ENCODE data around the gene GDF7. TPM values are rescaled to one million over a fixed set of nuclear protein-coding genes. Genes with fewer than 3 reads are reported as not detected.

Gene GDF7
- total RNA-seq, 3 donors from 2014 or later, result under 0.01 to 0.15 (median under 0.01) TPM

- Histone ChIP-seq H3K9me3 (no peaks in the 10 kb centered on the region), H3K4me3 (no peak overlapping the region), H3K4me1 (peaks cover 4 to 7% of the 10 kb centered on the region in 2 donors), H3K27ac (no peak overlapping the region), H3K36me3 (no peaks in the 10 kb centered on the region), H3K27me3 (no peaks in the 10 kb centered on the region)
- intact Hi-C loops (cut with DNase I; ENCODE audit: low total_unique reads), result no loop called here
- no peak for DNase-seq (ENCODE audit: low spot score in 2 of 2)
- TF ChIP-seq POLR2A (IDR thresholded peaks at IDR 0.05), result no peak
- TF ChIP-seq, protein P1, sequence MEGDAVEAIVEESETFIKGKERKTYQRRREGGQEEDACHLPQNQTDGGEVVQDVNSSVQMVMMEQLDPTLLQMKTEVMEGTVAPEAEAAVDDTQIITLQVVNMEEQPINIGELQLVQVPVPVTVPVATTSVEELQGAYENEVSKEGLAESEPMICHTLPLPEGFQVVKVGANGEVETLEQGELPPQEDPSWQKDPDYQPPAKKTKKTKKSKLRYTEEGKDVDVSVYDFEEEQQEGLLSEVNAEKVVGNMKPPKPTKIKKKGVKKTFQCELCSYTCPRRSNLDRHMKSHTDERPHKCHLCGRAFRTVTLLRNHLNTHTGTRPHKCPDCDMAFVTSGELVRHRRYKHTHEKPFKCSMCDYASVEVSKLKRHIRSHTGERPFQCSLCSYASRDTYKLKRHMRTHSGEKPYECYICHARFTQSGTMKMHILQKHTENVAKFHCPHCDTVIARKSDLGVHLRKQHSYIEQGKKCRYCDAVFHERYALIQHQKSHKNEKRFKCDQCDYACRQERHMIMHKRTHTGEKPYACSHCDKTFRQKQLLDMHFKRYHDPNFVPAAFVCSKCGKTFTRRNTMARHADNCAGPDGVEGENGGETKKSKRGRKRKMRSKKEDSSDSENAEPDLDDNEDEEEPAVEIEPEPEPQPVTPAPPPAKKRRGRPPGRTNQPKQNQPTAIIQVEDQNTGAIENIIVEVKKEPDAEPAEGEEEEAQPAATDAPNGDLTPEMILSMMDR (IDR thresholded peaks at IDR 0.05), result no peak
- no peak for TF ChIP-seq POLR2AphosphoS5 (IDR thresholded peaks at IDR 0.05)
These were observed 14.0 kb upstream of the GDF7 start for GRCh38 chr2:20652673-20653575.

DNA sequence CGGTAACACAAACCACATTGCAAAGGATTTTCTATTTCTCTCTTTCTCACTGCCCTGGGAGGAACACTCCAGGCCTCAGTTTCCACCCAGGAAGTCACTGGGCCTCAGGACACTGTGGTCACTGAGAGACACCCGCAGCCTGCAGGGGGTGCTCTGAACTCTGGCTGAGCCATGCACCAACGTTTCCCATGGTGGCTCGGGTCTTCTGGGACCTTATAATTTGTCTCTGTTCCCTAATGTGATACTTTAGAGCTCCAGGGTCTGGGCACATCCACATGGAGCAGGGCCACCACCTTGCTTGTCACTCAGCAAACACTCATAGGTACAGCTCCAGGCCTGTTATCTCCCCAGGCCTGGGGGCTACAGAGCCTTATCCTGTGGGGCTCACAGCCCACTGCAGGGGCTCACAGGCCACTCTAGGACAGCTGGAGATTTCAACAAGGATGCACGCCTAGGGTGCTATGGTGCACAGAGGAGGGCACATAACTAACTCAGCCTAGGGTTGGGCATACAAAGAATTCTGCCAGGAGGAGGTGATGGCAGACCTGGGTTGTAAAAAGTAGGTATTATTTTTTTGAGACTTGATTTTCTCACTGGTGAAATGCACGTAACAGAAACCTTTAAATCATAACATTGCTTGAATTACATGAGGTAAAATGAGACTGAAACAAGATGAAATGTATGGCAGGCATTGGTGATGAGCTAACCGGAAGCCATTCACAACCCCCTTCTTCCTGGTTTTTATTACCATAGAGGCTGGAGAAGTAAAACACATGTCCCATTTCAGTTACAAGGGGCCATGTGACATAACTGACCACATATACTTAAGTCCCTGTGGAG, 13.0 kb upstream of the GDF7 start:
- H3K27ac ChIP-seq, result no peak overlapping the region
- H3K4me3 ChIP-seq, result no peak overlapping the region
- no peaks in the 10 kb centered on the region for H3K27me3 ChIP-seq
- DNase-seq (ENCODE audit: low spot score in 2 of 2), result no peak
- TF ChIP-seq, protein P1 (IDR thresholded peaks at IDR 0.05), result no peak
- no peak for TF ChIP-seq POLR2A (IDR thresholded peaks at IDR 0.05)
- no peak for TF ChIP-seq POLR2AphosphoS5 (IDR thresholded peaks at IDR 0.05)
- peaks cover 4 to 7% of the 10 kb centered on the region in 2 donors for H3K4me1 ChIP-seq
- intact Hi-C loops (cut with DNase I; ENCODE audit: low total_unique reads), result no loop called here
- no peaks in the 10 kb centered on the region for H3K36me3 ChIP-seq
- H3K9me3 ChIP-seq, result no peaks in the 10 kb centered on the region

- intact Hi-C loops (cut with DNase I; ENCODE audit: low total_unique reads), result no loop called here
- H3K4me3 ChIP-seq, result no peak overlapping the region
- peaks cover 0 to 7% of the 10 kb centered on the region in 2 donors for H3K4me1 ChIP-seq
- DNase-seq (ENCODE audit: low spot score in 2 of 2), result no peak
- no peaks in the 10 kb centered on the region for H3K9me3 ChIP-seq
- H3K27me3 ChIP-seq, result no peaks in the 10 kb centered on the region
- no peak overlapping the region for H3K27ac ChIP-seq
- no peaks in the 10 kb centered on the region for H3K36me3 ChIP-seq
- TF ChIP-seq POLR2AphosphoS5 (IDR thresholded peaks at IDR 0.05), result no peak
These were observed 12.5 kb upstream of the GDF7 start for GRCh38 chr2:20654535-20654813.

- Histone ChIP-seq H3K4me3 (no peak overlapping the region), H3K27ac (no peak overlapping the region), H3K36me3 (no peaks in the 10 kb centered on the region), H3K9me3 (no peaks in the 10 kb centered on the region), H3K4me1 (no peaks in the 10 kb centered on the region), H3K27me3 (peaks cover 0 to under 1% of the 10 kb centered on the region in 2 donors)
- peak in 1 of 2 donors; percentile 28 for DNase-seq (ENCODE audit: low spot score in 2 of 2)
- TF ChIP-seq POLR2AphosphoS5 (IDR thresholded peaks at IDR 0.05) (no peak), POLR2A (IDR thresholded peaks at IDR 0.05) (no peak)
- TF ChIP-seq, protein P1 (IDR thresholded peaks at IDR 0.05), result no peak
- intact Hi-C loops (cut with DNase I; ENCODE audit: low total_unique reads), result no loop called here
These were observed 10.4 kb upstream of the GDF7 start for GRCh38 chr2:20656561-20656960.

DNA sequence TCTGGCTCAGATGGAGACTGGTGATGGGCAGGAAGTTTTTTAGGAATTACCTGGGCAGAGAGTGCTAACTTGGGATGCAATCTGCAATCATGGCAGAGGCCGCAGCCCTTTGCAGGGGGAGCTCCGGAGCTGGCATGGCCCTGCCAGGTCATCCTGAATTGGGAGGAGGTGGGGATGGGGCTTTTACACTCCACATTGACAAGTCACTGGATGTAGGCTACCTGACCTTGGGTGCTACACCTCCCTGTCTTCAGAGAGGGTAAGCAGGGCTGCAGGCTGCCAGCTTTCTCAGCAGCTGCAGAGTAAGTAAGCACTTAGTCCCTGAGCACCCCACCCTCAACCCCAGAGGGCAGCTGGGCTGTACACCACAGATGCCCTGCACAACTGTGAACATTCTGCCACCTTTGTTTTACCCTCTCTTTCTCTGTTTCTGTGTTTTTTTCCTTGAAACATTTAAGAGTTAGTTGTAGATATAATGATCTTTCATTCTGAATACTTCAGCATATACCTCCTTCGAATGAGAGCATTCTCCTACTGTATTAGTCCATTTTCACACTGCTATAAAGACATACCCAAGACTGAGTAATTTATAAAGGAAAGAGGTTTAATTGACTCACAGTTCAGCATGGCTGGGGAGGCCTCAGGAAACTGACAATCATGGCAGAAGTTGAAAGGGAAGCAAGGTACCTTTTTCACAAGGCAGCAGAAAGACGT, 9.3 kb upstream of the GDF7 start:
- TF ChIP-seq, protein P1 (IDR thresholded peaks at IDR 0.05), result no peak
- TF ChIP-seq POLR2A (IDR thresholded peaks at IDR 0.05), result no peak
- TF ChIP-seq POLR2AphosphoS5 (IDR thresholded peaks at IDR 0.05), result no peak
- DNase-seq (ENCODE audit: low spot score in 2 of 2), result peak in 1 of 2 donors; percentile 19
- intact Hi-C loops (cut with DNase I; ENCODE audit: low total_unique reads), result no loop called here

More for the DNA sequence above, 9.3 kb upstream of the GDF7 start:
- no peak overlapping the region for H3K4me3 ChIP-seq
- H3K4me1 ChIP-seq, result no peaks in the 10 kb centered on the region
- no peaks in the 10 kb centered on the region for H3K36me3 ChIP-seq
- peaks cover 0 to 11% of the 10 kb centered on the region in 2 donors for H3K27me3 ChIP-seq
- no peaks in the 10 kb centered on the region for H3K9me3 ChIP-seq
- no peak overlapping the region for H3K27ac ChIP-seq
